ENCODE measurements around the gene SNRNP40.

GRCh38 chr1:31219489-31219888 lies 77.1 kb downstream of the SNRNP40 start:
- no peak for TF ChIP-seq POLR2A (IDR thresholded peaks at IDR 0.05)
- no peak for TF ChIP-seq CTCF (IDR thresholded peaks at IDR 0.05)
- no peak for TF ChIP-seq POLR2AphosphoS5 (IDR thresholded peaks at IDR 0.05)
